NCI-H69 (cell line): ENCODE results near the gene CRKL.
"Not testable (repeated sequence)": the region's sequence is repeated elsewhere in the genome, so short reads cannot be mapped to it uniquely, and the experiment has no call there.

ENCODE experiments used
- DNase-seq: peaks from one replicate; lab custom pipeline; 2025; lab: John Stamatoyannopoulos, UW

CRKL gene

GRCh38 chr22:20916916-20917810 is at the start of gene CRKL:
Gene CRKL, plus strand, starts transcription at chr22:20917407. Its CDS starts 528 bp downstream, at chr22:20917935.
- peak; percentile 96 for DNase-seq

GRCh38 chr22:20868025-20868962 is 48.9 kb upstream of the CRKL start:
- DNase-seq: no peak

- DNase-seq: no peak
Measured at GRCh38 chr22:20869234-20869633, 48.0 kb upstream of the CRKL start.

- no peak for DNase-seq
Measured at GRCh38 chr22:20873214-20873613, 44.0 kb upstream of the CRKL start.

GRCh38 chr22:20875296-20875695 is 41.9 kb upstream of the CRKL start:
- DNase-seq: no peak

GRCh38 chr22:20877715-20878114 is 39.5 kb upstream of the CRKL start:
- DNase-seq: no peak

- DNase-seq: no peak
Measured at GRCh38 chr22:20881231-20881630, 36.0 kb upstream of the CRKL start.

- no peak for DNase-seq
Measured at GRCh38 chr22:20881869-20882815, 35.1 kb upstream of the CRKL start.

GRCh38 chr22:20882855-20883254 is 34.4 kb upstream of the CRKL start:
- DNase-seq: no peak

- no peak for DNase-seq
Measured at GRCh38 chr22:20884454-20884853, 32.8 kb upstream of the CRKL start.

- DNase-seq: no peak
Measured at GRCh38 chr22:20885017-20885556, 32.1 kb upstream of the CRKL start.

GRCh38 chr22:20885557-20886323 is 31.5 kb upstream of the CRKL start:
- DNase-seq: peak; percentile 50

GRCh38 chr22:20887375-20887774 is 29.8 kb upstream of the CRKL start:
- DNase-seq: no peak

GRCh38 chr22:20889025-20889704 is 28.0 kb upstream of the CRKL start:
- no peak for DNase-seq

GRCh38 chr22:20889904-20890540 is 27.2 kb upstream of the CRKL start:
- no peak for DNase-seq

GRCh38 chr22:20890975-20891374 is 26.2 kb upstream of the CRKL start:
- no peak for DNase-seq

GRCh38 chr22:20897737-20898136 is 19.5 kb upstream of the CRKL start:
- not testable (repeated sequence) for DNase-seq

- no peak for DNase-seq
Measured at GRCh38 chr22:20899827-20900423, 17.3 kb upstream of the CRKL start.
